GM19438 (cell line): Measurements from ENCODE around the gene TDRKH.

Source experiments
- ATAC-seq: cut with Tn5 transposase; IDR thresholded peaks from one replicate; pipeline ENCODE4 v1.9.1; 2021; ENCODE audit warnings: low read depth; ENCODE audit not compliant: unreplicated experiment

The TDRKH gene

DNA sequence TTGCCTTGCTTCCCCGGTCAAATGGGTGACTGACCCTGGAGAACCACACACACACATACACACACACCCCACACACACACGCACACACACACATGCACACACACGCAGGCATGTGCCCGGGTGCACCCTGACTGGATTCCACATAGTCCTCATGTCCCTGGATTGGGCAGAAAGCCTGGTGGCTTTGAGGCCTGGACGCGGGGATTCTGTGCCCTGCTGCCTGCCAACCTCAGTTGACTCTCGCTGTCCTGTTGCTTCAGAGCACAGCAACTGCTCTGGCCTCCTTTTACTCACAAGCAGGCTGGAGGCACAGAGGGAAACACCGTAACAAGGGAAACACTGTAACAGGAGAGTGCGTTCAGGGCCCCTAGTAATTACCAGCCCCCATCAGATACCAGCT, 34.9 kb upstream of the TDRKH start:
- ATAC-seq, result no peak

DNA sequence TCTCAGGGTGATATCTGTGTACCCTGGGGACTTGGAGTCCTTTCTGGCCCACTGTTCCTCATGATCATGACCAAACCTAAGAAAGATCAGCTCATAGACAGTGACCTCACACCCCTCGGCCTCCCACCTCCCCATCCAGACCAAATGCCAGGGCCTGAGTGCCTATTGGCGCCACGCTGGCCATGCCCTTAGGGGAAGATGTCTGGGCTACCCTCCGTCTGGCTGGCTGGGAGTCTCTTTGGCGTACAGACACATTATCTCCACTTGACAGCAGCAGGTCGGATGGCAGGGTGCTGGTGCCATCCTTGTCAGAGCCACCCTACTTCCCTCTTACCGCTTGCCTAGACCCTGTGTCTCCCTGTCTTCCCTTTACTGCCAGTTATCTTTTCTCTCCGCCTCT, 32.9 kb upstream of the TDRKH start:
- ATAC-seq, result no peak

DNA sequence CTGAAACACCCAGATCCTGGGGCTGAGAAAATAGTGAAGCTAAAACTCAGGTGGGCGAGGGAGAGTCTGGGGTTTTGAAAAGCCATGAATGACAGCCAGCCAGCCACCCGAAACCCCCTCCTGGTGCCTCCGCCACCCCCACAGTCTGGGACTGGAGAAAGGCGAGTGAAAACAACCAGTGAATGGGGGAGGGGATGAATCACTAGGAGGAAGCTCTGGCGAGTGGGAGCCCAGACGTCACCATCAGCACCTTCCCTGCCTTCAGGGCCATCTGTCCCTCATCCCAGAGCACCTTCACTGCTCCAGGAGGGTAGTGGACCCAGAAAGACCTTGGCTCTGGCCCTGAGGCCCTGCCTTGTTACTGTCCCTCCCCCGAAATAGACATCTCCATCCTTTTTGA, 32.1 kb upstream of the TDRKH start:
- ATAC-seq, result no peak

DNA sequence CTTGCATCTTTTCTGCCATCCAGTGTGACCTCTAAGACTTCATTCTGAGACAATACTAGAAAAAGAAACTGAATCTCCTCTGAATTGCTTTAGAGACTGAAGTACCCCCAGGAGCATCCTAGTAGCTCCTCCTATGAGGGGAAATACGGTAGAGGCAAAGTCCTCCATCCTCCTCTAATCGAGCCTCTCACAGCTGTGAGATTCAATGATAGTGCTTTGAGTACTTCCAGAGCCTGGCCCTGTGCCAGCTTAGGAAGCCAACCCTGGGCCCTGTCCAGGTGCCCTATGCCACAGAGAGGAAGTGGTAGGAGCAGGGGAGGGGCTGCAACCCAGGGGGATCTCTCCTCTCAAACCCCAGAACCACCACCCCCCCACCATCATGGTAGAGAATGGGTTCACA, 30.6 kb upstream of the TDRKH start:
- no peak for ATAC-seq

DNA sequence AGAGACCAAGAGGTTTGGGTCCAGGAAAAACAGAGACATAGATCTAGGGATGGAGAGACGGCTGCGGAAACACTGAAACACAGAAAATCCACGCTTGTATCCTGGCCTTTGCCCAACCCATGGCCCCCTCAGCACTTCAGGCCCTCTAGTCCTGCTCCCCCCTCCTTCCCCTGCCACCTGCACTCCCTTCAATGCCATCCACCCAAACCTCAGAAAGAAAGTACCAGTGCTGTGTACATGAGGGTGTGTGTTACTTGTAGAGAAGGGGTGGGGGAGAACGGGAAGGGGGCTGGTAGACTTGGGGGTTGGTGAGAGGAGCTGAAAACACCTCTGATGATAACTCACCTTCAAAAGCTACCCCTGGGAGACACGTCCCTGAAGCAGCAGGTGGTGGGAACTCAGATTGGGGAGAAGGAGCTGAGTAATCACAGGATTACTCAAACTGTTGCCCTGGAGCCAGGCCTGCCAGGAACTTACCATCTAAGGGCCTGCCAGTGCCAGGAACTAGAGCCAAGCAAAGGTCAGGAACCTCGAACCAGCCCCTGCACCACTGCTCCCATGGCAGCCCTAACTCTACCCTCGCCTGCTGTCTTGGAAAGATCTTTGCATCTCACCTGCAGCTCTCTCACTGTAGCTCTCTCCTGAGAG, 29.8 kb upstream of the TDRKH start:
- ATAC-seq, result no peak

DNA sequence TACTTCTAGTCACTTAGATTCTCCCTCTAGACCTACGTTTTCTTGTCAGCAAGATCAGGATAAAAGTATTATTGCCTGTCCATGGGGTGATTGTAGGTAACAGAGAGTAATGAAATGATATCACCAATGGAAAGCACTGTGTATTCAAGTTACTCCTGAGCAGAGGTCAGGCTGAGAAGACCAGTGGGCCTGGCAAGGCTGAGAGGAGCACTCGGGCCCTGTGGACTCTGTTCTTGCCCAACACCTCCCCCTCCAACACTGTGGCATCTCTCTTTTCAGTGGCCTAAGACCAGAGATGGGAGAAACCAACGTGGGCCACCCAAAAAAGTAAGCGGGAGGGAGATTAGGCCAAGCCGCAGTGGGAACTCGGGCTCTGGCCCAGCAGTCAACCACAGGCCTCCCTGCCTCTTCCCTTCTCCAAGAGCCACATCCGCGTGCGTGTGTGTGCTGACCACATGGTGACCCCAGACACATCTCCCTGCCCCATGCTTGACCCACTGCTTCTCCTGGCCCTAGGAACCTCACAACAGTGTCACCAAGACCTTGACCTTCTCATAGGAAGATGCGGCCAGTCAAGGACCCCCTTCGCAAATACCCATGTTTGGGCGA, 29.0 kb upstream of the TDRKH start:
- no peak for ATAC-seq

DNA sequence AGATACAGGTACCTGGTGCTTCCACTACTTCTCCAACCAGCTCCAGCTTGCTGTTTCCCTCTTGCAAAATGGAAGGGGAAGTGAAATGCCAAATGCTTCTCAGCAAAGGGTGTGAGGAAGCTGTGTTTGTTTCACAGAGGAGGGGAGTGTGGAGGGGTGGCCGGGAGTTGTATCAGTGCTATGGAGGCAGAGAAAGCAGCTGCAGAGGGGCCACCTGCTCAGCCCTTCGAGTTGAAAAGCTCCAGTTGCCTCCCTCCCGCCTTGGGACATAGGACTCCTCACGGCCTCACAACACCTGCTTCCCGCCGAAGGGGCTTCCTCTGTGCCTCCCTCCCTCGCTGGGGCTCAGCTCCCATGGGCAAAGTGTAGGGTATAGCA, 27.0 kb upstream of the TDRKH start:
- ATAC-seq, result no peak

DNA sequence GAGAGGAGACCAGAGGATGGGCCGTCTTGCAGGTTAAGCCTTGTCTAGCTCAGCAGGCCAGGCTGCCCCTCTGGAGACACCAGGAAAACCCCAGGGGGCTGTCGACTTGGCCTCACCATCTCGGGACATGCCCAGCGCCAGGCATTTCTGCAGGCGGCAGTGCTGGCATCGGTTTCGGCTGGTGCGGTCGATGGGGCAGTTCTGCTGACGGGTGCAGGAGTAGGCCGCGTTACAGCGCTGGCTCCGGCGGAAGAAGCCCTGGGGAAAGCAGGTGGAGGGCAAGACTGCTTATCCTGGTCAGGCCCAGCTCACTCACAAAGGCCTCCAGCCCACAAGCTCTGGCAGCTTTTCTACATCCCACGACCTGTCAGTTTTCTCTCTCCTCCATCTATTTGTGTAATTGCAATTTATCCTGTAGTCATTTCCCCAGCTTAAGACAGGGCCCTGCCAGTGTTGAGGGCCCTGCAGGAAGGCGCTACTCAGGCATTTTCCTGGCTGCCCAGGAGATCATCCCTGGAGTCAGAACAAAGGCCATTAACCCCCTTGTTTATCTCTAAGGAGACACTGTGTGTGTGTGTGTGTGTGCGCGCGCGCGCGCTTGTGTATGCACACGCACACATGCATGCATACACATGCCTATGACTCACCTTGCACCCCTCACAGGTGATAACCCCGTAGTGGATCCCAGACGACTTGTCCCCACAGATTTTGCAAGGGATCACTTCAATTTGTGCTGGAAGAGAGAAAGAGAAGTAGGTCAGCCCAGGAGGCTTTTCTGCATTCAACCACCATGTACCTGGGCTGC, 26.4 kb upstream of the TDRKH start:
- ATAC-seq, result no peak

DNA sequence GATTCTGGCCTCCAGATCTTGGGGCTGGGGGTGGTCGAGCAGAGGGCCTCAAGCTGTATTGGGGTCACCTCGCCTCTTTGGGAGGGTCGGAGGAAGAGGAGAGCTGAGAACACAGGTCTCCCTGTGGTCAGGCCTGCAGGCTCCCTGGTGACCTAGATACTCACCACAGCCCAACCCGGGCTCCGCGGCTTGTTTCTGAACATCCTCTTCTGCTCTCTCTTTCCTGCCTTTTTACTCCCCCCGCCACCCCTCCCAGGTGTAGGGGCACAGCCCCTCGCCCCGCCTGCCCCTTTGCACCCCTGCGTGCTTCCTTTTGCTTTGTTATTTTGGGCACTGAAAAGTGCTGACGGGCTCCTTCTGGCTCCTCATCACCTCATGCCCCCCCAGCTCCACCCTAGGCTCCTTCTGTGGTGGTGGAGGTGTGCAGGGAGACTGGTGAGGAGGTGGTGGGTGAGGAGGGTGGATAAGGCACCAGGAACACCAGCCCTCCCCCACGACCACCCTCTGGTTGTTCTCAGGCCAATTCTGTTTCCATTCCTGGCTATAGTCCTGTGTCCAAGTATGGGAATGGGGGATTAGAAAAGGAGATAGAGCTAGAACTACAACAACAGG, 25.5 kb upstream of the TDRKH start:
- ATAC-seq, result no peak

DNA sequence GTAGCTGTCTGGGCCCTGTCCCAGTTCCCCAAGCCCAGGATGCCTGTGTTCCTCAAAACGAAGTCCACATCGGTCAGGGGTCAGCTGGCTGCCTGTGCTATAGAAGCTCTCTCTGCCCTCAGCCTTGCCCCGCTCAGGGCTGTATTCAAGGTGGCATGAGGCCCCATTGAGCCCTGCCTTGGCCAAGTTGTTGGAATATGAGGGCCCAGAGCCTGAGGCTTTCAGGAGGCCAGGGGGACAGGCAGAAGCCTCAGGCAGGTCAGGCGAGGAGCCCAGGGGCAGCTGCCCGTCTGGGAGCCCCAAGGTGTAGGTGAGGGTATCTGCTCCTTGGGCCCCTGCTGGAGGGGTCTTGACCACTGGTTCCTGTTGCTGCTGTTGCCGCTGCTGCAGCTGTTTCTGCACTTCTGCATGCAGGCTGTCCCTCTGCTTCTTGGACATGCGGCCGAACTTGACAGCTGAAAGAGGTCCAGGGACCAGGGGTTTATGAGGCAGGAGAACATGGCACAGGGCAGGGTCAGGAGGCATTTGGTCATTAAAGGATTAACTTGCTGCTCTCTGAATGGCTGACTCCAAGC, 24.8 kb upstream of the TDRKH start:
- ATAC-seq, result no peak

DNA sequence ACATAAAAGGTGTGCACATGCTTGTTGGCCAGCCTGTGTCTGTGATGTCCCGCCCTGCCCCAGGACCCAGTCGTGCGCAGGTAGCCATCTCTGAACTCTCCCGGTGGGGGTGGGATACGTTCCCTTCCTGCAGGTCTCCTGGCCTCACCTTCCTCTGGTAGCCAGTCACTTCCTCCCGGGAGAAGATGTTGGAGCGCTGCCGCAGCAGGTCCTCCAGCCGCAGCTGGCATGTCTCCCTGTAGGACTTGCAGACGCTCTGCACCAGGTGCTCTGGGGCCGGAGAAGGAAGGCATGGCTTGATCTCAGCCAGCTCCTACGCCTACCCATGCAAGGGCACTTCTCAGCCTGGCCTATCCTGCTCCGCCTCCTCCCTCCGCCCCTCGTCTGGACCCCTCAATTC, 24.1 kb upstream of the TDRKH start:
- ATAC-seq, result no peak

DNA sequence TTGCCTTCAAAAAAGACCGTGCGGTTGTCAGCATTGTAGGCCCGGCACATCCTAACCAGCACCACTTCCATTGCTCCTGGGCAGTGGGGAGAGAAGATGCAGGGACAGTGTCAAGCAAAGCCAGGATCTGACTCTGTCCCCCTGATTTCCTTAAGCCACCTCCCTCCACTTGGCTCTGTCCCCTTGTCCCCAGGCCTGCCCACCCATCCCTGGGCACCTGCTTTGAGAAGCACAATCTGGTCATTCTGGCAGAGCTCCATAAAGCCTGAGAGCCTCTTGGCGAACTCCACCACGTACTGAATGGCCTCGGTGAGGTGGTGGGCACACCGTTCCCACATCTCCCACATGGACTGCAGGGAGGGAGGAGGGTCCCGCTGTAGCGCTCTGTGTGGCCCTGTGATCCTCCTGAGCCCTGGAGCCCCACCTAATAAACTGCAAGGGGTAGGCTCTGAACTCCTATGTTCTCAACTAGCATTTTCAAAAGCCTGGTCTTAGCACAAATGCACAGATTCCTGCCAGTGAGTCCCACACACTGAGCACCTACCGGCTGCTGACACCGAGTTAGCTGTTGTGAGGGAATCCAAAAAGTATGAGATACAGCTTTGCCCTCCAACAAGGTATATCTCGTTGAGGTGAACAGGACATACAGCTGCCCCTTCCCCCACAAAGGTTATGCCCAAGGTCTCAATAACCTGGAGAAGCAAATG, 23.1 kb upstream of the TDRKH start:
- no peak for ATAC-seq

DNA sequence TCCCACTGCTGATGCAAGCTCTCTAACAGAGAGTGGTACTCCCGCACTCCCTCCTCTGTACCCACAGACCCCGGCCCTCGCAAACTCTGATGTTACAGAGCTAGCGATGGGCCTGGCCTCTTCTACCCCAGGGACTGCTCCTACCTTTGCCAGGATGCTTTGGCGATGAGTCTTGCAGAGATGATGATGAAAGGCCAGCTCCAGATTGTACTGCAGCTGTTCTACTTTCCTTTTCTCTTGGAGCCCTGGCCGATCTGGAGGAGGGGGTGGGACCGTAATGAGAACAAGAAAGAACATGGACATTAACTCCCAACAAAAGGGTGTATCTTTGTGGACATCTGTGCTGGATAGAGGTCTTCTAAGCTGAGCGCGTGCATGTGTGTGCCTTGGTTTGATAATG, 20.9 kb upstream of the TDRKH start:
- no peak for ATAC-seq

DNA sequence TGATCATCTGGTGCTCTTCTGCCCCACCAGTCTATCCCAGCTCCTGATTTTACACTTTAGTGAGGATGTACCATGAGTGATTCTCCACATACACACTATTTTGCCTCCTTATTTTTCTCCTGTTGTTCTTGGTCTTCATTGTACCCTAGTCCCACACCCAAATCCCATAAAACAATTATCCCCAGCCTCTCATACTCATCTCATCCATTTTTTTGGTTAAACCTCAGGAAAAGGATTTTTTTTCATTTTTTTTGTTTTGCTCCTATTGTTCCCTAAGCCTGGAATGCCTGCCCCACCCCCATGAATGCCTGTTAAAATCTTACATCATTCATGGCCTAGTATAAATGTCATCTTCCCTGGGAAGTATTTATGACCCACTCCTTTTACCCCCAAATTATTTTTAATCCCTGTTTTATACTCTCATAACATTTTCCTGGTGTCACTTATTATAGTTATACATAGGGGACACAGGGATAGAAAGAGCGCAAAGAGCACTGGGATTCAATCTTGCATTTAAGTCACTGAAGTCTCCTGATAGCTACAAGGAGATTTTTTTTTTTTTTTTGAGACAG, 19.8 kb upstream of the TDRKH start:
- ATAC-seq, result no peak

DNA sequence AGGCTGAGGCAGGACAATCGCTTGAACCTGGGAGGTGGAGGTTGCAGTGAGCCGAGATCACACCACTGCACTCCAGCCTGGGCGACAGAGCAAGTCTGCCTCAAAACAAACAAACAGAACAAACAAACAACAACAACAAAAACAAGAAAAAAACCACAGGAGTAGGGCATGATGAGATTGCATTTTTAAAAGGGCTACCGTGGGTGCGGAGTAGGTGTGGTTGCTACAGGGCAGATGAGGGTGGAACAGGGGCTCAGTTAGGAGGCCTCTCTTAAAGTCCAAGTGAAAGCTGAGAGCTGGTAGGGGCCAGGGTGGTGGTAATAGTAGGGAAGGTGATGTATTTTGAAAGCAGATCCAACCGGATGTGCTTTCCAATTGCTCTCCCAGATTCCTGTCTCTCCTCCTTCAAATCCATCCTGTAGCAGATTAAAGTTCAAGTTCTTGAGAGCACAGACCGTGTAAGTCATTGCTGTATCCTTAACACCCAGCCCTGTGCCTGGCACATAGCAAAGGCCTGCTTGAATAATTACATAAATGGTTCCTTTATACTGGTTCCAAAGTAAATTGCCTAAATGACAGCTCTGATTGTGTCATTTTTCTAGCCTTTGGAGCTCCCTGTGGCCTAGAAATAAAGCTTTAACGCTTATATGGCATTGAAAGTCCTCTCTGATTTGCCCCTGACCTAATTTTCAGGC, 19.1 kb upstream of the TDRKH start:
- ATAC-seq, result no peak

DNA sequence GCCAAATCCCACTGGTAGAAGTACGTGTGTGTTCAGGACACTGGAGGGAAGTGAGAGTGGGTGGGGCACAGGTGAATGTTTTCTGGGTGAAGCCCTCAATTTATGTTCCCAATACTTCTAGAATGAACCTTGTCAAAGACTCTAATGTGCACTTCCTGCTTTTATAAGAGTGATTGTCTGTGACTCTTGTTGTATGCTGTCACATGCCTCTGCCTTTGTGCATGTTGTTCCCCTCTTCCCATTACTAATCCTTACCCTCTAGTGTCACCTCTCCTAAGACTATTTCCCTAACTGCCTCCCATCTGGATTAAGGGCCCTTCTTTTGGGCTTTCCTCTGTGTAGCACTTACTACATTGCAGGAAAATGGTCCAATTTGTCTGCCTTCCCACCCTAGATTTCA, 17.5 kb upstream of the TDRKH start:
- no peak for ATAC-seq

DNA sequence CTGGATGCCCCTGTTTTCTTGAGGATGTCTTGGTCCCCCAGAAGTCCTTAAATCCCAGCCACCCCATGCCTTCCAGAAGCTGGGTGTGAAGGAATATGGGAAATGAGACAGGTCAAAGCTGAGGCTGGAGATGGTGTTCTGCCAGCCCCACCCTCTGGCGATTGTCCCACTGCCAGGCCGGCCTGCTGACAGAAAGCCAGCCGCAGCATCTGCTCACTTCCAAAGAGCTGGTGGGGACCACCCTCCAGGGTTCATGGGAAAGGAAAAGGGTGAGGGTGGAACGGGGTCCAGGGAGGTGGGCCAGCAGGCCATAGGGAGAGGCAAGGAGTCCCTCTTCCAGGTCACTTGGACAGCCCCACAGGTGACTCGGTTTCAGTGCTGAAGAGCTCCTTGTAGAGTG, 16.8 kb upstream of the TDRKH start:
- no peak for ATAC-seq

DNA sequence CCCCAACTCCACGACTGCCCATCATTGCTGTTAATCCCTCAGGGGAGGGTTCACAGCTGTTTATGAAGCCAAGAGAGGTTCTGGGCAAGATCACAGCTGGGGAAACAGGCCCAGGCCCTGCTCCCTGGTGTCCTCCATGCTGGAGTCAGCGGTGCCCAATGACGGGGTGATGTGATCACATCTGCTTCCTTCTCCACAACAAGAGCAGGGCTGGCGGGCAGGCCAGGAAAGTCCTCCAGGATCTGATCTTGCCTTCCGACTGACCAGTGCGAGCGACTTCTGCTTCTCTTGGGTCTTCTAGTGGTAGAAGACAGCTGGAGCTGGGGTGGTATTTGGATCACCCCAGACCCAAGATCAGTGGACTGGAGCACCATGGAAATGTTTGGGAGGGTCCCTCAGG, 15.9 kb upstream of the TDRKH start:
- no peak for ATAC-seq

DNA sequence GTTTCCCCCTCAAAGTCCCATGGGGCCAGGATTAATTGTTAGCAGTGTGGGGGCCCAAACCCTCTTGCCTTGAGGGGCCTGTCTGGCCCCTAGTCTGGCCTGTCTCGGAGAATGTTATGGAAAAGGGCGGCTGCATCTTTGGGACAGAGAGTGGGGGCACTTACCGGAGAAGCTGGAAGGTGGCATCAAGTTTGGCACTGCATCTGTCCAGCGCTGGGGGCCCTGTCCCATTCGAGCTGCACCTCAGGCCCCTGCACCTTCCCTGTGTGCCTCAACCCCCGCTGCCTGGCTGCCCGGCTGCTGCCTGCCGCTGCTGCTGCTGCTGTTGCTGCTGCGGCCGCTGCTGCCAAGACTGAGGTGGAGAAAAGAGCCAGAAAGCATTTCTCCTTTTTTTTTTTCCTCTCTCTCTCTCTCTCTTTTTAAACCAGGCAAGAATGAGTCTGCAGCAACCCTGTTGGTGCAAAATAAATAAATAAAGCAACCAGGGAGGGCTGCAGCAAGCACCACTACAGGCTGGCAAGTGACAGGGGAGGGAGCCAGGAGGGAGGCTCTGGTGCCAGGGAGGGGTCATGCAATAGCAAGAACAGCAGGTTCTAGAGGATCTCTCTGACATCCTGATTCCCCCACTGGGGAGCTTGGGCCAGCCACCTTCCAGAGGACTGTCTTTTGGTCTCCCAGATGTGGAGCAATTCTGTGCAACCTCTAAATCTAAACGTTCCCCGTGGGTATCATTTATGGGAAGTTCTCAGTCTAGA, 14.9 kb upstream of the TDRKH start, which contains the start of gene LINGO4:
Gene LINGO4 (minus strand): TSS at position 354 of the 755 bp plus-strand sequence. CDS start 2,715 bp downstream, outside the sequence.
- ATAC-seq, result no peak
